GM10248 (cell line): Measurements from ENCODE around the gene CPT1C.
A peak's percentile ranks its signal among the peaks of the same experiment; 100 is the strongest.

Experiments used
- CTCF ChIA-PET: fragments of 300-600 bp; sonication (Branson Sonifier 250); formaldehyde crosslinking; extraction: SDS; loops from one replicate; lab custom pipeline; 2021; ENCODE audit warnings: antibody characterized with exemption; lab: Yijun Ruan, JAX
- POLR2A ChIA-PET: fragments of 350-650 bp; sonication (Branson Sonifier 250); formaldehyde crosslinking; extraction: SDS; loops from one replicate; lab custom pipeline; 2020; ENCODE audit warnings: antibody characterized with exemption; lab: Yijun Ruan, JAX
- DNase-seq: peaks from one replicate; pipeline ENCODE4 v3.0.0; 2012; ENCODE audit errors: extremely low spot score
- TF ChIP-seq, protein P1 (sequence below): IDR thresholded peaks from 2 replicates; pipeline ENCODE4 v1.5.1; 2012; ENCODE audit warnings: mild to moderate bottlenecking, low read depth; ENCODE audit errors: extremely low read depth, missing control alignments, control extremely low read depth

The CPT1C gene

GRCh38 chr19:49672131-49672919 lies 18.6 kb upstream of the CPT1C start:
- TF ChIP-seq, protein P1, sequence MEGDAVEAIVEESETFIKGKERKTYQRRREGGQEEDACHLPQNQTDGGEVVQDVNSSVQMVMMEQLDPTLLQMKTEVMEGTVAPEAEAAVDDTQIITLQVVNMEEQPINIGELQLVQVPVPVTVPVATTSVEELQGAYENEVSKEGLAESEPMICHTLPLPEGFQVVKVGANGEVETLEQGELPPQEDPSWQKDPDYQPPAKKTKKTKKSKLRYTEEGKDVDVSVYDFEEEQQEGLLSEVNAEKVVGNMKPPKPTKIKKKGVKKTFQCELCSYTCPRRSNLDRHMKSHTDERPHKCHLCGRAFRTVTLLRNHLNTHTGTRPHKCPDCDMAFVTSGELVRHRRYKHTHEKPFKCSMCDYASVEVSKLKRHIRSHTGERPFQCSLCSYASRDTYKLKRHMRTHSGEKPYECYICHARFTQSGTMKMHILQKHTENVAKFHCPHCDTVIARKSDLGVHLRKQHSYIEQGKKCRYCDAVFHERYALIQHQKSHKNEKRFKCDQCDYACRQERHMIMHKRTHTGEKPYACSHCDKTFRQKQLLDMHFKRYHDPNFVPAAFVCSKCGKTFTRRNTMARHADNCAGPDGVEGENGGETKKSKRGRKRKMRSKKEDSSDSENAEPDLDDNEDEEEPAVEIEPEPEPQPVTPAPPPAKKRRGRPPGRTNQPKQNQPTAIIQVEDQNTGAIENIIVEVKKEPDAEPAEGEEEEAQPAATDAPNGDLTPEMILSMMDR: peak; percentile 98
- DNase-seq: peak; percentile 84
- POLR2A ChIA-PET: interaction anchor here (1.0 to 1.1 kb wide), 2 partner anchors 30 to 168 kb away, joined by 3 to 17 read pairs; partner anchors contain the start of gene SCAF1
- CTCF ChIA-PET: interaction anchor here (0.8 to 12.4 kb wide), 15 partner anchors 8 to 213 kb away, joined by 3 to 83 read pairs (median 5); partner anchors contain the start of genes NOSIP, RRAS and SCAF1

DNA sequence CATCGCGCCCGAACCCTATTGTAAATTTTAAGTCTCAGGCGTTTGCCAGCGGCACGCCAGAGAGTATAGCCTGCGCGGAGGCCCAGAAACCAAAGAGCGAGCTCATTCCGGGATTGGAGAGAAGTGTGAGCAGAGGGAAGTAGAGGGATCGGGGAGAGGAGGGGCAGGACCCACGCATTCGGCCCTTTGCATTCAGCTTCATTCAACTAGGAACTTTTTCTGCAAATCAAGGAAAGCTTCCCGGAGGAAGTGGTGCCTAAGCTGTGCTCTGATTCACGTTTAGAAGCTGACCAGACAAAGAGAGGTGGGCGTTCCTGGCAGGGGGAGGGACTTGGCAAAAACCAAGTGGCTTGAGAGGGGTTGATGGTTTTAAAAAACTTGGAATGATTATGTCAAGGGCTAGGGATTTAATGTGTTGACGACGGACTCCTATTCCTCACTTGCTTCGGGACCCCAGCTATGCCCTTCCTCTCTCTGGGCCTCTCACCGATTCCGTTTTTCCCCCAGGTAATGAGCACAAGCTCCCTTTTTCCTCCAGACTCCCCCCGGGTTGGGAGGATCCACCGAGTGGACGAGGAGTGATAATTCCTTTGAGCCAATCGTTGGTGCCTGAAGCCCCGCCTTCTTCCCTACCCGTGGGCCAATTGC lies 14.7 kb upstream of the CPT1C start:
- ChIA-PET POLR2A (interaction anchor here (0.8 to 2.6 kb wide), 12 partner anchors 8 to 187 kb away, joined by 3 to 29 read pairs (median 4); partner anchors contain the start of genes BCL2L12, IRF3, RRAS and SCAF1), CTCF (interaction anchor here (1.0 to 12.4 kb wide), 13 partner anchors 8 to 203 kb away, joined by 3 to 83 read pairs (median 5); partner anchors contain the start of genes FLT3LG, FUZ, RRAS and SCAF1)
- TF ChIP-seq, protein P1: no peak
- DNase-seq: peak; percentile 79

DNA sequence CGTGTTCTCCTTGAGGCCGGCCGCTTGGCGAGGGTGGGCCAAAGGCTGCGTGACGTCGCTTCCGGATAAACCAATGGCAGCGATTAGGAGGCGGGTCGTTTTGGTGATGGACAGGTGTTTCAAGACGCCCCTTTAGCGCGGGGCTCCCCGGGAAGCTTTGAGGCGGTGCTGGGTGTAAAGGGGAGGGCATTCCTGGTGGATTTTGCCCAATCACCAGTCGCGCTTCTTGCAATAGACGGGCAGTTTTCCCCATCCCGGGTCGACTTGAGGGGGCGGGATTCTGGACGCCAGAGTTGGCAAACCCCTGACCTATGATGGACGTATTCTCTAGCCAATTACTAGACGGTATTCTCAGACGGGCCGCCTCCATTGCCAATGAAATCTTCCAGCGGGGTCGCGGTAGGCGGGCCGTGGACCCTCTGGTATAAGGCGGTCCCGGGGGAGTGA lies 14.1 kb upstream of the CPT1C start:
- POLR2A ChIA-PET: interaction anchor here (0.6 to 2.6 kb wide), 10 partner anchors 9 to 188 kb away, joined by 4 to 29 read pairs (median 5); partner anchors contain the start of genes BCL2L12, IRF3, RRAS and SCAF1
- CTCF ChIA-PET: interaction anchor here (1.0 to 12.4 kb wide), 9 partner anchors 9 to 203 kb away, joined by 3 to 83 read pairs (median 6); partner anchors contain the start of genes FLT3LG, RRAS and SCAF1
- DNase-seq: peak; percentile 95
- TF ChIP-seq, protein P1: no peak

- no peak for DNase-seq
- CTCF ChIA-PET: interaction anchor here (1.0 to 12.4 kb wide), 7 partner anchors 13 to 204 kb away, joined by 3 to 83 read pairs (median 6); partner anchors contain the start of genes FLT3LG and RRAS
- TF ChIP-seq, protein P1: no peak
- POLR2A ChIA-PET: interaction anchor here (0.6 to 2.6 kb wide), 4 partner anchors 36 to 189 kb away, joined by 4 to 29 read pairs (median 5); partner anchors contain the start of genes RRAS and SCAF1
These were observed 13.6 kb upstream of the CPT1C start, which contains the start of gene PRMT1 for GRCh38 chr19:49677231-49677900. PRMT1 (plus strand) TSS chr19:49677271; CDS start chr19:49677281, 10 bp downstream.

DNA sequence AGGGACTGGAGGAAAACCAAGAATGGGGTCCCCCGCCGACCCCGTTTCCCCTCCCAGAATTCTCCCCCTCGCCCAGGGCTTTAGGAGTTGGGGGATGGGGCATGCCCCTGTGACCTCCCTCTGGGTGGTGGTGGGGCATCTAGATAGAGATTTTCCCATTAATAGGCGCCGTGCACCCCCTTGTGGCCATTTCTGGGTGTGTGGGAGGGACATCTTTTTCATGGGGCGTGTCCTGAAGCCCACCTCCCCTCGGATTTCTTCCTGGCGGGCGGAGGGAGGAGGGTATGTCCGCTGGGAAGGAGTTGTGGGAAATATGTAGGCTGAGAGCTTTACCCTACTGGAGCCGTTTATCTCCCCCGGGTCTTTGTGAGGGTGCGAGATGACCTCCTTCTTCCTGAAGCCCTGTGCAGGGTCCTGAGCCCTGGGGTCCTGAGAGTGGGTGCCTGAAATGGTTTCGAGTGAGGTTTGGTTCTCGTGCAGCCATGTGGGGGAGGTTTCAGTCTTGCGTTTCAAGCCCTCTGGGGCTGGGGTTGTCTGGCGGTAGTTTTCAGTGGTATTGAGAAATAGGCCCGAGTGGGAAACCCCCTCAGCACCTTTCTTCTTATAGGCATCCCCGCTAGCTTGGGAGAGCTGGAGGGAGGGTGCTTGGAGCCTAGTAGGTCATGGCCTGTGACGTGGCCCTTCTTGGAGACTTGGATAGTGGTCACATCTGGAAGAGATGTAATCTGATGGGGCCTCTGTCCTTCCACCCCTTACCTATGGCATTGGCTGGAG lies 12.8 kb upstream of the CPT1C start:
- POLR2A ChIA-PET: interaction anchor here (1.0 to 1.4 kb wide), 2 partner anchors 36 to 202 kb away, joined by 3 read pairs; partner anchors contain the start of gene SCAF1
- TF ChIP-seq, protein P1: peak; percentile 53
- DNase-seq: peak; percentile 72
- CTCF ChIA-PET: interaction anchor here (0.8 to 12.4 kb wide), 11 partner anchors 12 to 208 kb away, joined by 3 to 83 read pairs (median 4); partner anchors contain the start of genes FLT3LG and RRAS
